Iris pigment epithelial cell (primary cell): ENCODE measurements around the gene CLCNKB.
A peak's percentile ranks its signal among the peaks of the same experiment; 100 is the strongest.
"Not testable (repeated sequence)": the region's sequence is repeated elsewhere in the genome, so short reads cannot be mapped to it uniquely, and the experiment has no call there.

ENCODE experiments used
- DNase-seq: peaks from one replicate; pipeline ENCODE4 v3.0.0-alpha.2; 2011; ENCODE audit warnings: low read depth

The CLCNKB gene

GRCh38 chr1:16061266-16061665, 17.7 kb downstream of the CLCNKB start:
- no peak for DNase-seq

GRCh38 chr1:16061989-16062686, 18.6 kb downstream of the CLCNKB start:
- DNase-seq = not testable (repeated sequence)

- not testable (repeated sequence) for DNase-seq
Measured at GRCh38 chr1:16062687-16063075, 19.1 kb downstream of the CLCNKB start.

- no peak for DNase-seq
Measured at GRCh38 chr1:16063226-16063829, 19.7 kb downstream of the CLCNKB start.

DNA sequence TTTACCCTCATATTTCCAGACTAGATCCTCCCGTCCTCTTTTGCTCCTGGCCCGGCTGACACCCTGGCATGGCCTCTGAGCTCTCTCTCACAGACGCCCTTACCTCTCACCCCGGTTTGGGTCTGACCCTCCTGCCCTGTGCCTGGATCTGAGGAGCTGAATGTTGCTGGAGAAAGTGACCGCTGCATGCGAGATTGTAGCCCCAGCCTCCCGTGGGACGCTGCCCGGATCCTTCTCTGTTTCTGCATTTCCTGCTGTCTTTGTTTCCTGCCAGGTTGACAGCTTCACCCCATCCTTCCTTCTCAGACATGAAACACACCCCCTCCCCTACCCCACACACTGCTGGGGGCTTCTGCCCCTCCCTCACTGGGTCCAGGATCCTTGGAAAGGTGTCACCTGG, 20.3 kb downstream of the CLCNKB start:
- no peak for DNase-seq

DNA sequence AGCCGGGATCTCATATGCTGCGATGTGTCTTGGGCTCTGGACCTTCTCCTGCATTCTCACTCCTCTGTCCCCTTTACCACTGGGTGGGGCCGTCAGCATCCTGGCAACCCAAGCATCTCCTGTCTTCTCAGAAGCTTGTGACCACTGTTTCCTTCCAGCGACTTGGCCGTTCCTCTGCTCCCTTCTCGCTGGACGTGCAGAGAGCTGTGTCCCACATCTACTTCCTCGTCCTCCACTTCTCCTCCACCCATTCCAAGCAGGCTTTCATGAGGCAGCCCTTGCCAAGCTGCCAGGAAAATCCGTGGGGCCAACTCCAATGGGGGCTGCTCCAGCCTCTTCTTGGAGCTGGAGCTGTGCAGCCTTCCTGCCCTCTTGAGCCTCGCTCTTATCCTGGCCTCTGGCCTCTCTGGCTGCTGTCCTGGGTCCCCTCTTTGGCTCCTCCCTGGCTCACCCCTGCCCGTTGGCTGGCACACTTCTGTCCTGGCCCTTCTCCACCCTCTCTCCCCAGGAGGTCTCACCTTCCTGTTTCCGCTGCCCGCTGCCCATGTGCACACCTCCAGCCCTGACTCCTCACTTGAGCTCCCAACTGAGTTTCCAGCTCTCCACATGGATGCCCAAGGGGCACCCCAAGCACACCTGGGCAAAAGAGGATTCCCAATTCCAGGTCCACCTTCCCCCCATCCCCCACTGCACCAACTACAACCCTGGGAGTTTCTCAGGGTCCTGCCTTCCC, 21.1 kb downstream of the CLCNKB start:
- no peak for DNase-seq

DNA sequence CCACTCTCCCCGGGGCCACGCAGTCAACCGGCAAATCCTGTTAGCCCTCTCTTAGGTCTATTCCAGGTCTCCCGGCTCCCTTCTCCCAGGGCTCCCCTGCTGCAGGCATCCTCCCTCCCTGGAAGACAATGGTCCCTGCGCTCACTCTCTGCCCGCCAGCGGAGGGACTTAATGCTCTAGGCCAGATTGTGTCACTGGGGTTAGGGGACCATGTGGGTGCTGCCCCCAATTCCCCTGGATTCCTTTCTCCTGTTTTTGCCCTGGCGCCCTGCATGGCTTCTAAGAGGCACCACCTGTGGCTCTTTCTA, 21.6 kb downstream of the CLCNKB start:
- DNase-seq = no peak

GRCh38 chr1:16066245-16066644, 22.7 kb downstream of the CLCNKB start:
- DNase-seq = no peak

DNA sequence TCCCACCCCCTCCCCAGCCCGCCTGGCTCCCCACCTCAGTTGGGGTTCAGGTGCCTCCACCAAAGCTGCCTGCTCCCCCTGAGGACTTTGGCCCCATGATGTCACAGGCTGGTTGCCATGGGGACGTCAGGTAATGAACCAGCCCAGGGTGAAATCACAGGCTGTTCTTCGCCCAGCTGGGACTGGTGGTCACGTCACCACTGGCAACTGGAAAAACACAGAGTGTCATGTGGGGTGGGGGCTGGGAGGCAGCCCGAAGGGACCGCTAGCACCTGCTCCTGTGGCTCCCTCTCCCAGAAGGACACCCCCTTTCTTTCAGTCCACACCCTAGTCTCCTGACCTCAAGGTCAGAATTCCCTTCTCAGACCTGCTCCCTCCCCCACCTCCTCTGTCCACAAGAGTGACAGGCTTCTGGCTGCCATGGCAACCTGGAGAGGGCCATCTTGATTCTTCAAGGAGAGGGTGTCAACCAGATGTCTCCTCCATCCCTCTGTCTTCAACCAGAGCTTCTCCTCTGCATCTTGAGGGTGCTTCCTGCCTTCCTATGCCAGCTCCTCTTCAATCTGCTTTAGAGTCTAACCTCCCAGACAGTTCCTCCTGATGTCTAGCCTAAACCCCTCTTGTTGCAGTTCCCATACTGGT, 23.7 kb downstream of the CLCNKB start:
- no peak for DNase-seq

DNA sequence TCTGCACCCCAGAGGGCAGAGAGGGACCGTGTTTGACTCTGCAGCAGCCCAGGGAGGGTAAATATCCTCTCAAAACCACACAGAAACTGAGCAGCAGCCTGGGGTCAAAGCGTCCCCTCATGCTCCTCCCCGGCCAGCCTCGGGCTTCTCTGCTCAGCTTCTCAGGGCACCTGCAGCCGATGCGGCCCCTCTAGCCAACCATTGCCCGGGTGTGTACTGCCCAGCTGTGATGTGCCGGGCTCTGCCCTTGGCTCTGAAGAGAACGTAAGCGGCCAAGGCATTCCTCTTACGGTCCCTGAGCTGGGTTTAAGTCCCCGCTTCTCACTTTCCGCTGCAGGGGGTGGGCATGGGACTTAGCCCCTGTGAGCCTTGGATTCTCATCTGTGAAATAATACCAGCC, 24.4 kb downstream of the CLCNKB start:
- DNase-seq = no peak

DNA sequence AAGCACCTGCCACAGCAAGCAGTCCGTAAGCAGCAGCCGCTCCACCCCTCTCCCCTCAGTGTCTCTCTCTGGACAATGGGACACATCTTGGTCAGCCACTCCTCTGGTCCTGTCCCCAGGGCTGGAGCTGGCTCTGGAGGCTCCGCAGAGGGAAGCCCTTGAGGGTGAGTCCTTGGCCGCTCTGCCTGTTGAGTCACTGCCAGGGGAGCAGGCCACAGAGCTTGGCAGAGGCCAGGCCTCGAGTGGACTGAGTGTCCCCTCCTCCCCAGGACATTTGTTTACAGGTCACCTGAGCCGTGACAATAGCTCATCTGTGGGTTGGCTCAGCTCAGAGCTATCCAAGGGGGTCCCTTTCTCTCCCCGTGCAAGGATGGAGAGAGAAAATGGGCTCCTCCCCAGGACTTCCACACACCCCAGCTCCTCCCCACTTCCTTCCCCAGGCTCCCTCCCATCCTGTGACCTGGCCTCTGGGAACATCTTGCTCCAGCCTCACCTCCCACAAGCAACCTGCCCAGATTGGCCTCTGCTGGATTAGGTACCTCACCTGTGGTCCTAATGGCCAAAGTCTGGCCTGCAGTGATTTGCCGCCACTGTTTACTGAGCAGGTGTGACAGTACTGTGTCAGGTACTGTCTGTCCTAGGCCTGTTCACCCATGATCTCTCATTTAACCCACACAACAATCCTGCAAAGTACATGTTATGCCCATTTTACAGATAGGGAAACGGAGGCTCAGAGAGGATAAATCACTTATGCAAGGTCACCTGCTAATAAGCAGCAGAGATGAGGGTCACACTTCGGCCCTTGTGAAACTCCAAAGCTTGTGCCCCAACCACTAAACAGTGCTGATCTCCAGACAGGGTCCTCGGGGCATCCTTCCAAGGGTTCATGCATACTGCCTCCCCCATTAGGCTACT, 25.0 kb downstream of the CLCNKB start:
- DNase-seq = peak; percentile 32

GRCh38 chr1:16070640-16071355, 27.2 kb downstream of the CLCNKB start:
- no peak for DNase-seq

- DNase-seq = no peak
Measured at GRCh38 chr1:16071614-16072013, 28.0 kb downstream of the CLCNKB start.

GRCh38 chr1:16072095-16072494, 28.5 kb downstream of the CLCNKB start:
- DNase-seq = no peak

GRCh38 chr1:16072616-16073484, 29.3 kb downstream of the CLCNKB start:
- no peak for DNase-seq

DNA sequence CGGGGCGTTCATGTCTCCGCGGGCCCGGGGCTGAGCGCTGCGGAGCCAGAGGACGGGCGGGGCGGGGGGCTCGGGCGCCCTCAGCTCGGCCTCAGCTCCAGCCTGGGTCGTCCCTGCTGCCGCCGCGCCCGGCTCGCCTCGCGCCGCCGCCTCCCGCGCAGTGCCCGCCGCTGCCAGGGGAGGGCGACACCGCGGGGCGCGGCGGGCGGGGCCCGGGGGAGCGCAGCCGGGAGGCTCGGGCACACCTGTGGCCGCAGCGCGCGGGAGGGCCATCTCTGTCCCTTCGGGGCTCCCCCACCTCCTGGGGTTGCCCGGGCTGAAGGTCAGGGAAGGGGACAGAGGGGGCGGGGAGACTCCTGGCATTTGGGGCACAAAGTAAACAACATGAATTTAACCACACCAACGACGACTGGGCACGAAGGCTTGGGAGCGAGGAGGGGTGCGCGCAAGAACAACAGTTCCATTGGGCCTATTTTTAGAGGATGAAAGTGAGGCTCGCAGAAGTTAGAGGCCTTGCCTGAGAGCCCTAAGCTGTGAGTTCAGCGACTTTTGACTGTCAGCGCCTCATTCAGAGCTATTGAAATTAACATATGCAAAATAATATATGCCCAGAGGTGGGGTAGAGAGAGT, 30.0 kb downstream of the CLCNKB start, which contains the start of gene FAM131C:
TSS of gene FAM131C (minus strand) at position 162 of the 630 bp plus-strand sequence. CDS start 209 bp downstream, outside the sequence.
- no peak for DNase-seq

DNA sequence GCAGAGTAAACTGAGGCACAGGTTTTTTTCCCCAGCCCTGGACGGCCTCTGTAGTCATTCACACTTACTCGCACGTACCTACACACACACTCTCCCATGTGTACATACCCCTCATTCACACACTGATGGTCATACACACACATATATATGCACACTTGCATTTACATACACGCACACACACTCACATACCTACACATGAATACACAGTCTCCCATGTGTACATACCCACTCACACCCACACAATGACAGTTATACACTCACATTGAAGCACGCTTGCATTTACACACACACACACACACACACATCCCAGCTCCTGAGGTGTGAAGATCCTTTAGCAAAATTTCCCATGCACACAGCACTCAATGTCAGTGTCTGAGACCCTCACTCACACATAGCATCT, 30.6 kb downstream of the CLCNKB start:
- no peak for DNase-seq

DNA sequence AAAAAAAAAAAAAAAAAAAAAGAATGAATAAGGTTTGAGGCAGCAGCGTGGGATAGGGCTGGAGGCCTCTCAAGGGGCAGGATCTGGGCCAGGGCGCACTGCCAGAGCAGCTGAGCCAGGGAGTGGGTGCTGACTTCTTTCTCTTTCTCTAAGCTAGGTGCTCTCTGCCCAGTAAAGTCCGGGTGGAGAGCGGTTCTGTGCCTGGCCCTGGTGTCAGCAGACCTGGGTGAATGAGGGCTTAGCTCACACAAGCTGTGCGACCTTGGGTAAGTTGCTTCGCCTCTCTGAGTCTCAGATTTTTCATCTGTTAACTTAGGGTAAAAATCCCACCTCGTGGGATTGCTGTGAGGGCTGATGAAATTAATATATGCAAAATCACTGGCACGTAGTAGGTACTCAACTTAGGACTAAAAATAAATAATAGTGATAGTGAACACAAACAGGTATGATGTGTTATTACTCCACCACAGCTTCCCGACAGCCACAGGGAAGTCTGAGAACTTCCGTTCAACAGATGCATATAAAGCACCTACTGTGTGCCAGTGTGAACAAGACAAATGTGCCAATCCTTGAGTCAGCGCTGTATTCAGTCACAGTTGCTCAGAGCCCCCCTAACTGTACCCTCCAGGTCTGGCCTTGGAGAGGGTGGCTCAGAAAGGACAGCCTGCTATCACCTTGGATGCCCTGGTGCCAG, 31.9 kb downstream of the CLCNKB start:
- DNase-seq = peak; percentile 59
